GM18505 (cell line): Measurements from ENCODE around the gene KDM4C.

Experiments
- ATAC-seq: cut with Tn5 transposase; IDR thresholded peaks from one replicate; pipeline ENCODE4 v1.9.1; 2021; ENCODE audit not compliant: unreplicated experiment
- POLR2A ChIP-seq: IDR thresholded peaks from 4 replicates; pipeline ENCODE4 v1.6.1; 2011; ENCODE audit warnings: borderline replicate concordance; ENCODE audit not compliant: insufficient read depth, insufficient read length; ENCODE audit errors: extremely low read depth

KDM4C gene

DNA sequence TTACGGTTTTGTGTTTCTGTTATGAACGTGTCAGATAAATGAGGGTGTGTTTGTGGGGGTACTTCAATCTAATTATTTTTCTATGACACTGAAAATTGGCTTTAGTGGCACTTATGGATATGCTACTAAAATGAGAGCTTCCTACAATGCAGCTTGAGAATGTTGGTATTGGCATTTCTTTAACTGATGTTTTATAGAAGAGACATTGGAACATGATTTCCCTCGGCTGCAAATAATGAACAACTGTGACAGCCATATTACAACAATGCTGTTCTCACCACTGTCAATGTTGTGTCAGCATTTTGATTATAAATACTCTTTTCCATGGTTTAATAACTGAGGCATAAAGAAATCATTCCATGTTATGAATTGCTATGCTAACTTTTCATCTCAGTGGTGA lies 279.4 kb downstream of the KDM4C start:
- no peak for TF ChIP-seq POLR2A
- ATAC-seq = no peak

DNA sequence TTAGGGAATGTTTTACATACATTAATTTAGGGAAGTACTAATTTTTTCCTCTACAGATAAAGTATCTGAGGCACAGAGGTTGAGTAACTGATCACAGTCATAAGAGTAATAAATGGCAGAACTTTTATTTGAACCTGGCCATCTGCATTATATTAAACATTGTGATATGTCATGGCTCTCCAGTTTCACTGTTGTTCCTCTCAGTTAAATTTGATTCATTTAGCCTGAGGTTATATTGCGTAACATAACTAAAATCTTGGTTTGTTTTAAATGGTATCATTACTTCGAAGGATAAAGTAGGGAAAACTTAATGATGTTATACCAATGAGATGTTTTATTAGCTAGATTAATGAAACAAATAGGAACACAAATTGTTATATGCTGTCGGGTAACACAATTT lies 284.4 kb downstream of the KDM4C start:
- no peak for ATAC-seq
- no peak for TF ChIP-seq POLR2A

DNA sequence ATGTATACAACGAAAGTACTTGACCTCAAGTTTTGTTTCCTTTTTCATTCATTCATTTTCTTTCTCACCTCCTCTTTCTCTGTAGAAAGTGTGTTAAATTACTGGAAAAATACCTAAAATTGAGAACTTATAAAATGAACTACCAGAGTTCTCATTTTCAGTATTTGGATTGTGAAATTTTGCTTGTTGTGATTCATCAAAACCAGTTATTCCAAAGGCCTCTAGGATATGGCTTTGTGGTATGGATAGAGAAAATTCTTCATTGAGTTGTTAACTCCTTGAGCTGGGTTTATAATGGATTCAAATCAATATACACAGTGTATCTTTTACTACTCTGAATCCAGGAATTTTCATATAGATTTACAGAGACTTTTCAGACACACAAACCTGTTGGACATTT lies 287.6 kb downstream of the KDM4C start:
- no peak for ATAC-seq
- no peak for TF ChIP-seq POLR2A

DNA sequence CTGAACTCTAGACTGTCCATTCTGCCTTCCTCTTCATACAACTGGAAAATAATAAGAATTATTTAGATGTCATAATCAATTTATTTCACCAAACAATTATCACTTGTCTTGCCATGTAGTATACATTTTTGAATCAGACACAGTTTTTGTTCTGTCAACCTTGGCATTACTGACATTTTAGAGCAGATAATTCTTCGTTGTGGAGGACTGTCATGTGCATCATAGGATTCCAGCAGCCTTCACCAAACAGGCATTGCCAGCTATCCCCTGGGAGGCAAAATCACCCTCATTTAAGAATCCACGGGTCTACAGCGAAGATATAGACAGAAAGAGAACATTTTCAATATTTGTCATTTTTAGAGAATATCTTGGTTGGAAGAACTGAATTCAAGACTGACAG lies 293.9 kb downstream of the KDM4C start:
- TF ChIP-seq POLR2A = no peak
- ATAC-seq = no peak

DNA sequence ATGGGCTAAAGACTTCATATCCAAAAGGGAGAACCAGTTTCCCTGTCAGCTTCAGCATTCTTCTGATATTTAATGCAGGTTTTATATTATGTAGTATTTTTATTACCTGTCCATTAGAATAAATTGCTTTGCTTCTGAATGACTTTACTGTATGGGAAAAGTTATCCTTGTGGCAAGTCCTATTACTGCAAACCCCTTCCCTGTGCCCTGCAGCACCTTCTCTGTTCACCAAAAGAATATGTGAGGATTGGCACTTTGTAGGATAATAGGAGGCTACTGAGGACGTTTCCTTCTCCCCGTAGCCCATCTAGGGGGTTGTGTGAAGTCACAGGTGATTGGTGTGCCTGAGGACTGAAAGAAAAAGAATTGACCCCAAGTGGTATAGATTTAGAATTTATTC lies 296.1 kb downstream of the KDM4C start:
- ATAC-seq = no peak
- TF ChIP-seq POLR2A = no peak

DNA sequence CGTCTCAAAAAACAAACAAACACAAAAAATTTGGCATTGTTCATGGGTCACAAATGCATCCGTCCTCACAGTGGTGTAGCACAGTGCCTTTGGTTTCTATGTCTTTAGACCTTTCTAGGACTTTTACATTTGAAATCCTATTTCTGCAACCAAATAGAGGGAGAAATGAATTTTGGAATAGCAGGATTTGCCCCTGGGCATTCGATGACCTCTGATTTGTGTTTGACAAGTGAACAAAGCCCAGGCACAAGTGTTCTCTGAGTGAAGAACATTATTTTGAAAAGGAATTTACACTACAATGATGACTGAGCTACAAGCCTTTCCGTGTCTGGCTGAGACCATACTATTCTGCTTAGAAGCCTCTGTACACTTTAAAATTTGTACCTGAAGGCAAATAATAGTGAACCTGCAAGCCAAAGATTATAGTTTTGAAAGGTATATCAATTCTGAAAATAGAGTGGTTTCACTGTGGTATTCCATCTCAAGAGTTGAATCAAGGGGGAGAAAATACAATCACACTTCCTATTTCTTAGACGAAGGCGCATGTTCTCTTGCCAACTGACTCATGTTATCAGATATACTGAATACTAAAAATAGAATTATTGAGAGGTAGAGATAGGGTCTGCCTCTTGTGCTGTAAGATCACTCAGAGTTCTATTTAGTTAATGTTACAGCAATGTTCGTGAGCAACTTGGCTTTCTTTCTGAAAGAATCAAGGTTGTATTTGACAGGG lies 297.6 kb downstream of the KDM4C start:
- TF ChIP-seq POLR2A = no peak
- ATAC-seq = peak; percentile 55

DNA sequence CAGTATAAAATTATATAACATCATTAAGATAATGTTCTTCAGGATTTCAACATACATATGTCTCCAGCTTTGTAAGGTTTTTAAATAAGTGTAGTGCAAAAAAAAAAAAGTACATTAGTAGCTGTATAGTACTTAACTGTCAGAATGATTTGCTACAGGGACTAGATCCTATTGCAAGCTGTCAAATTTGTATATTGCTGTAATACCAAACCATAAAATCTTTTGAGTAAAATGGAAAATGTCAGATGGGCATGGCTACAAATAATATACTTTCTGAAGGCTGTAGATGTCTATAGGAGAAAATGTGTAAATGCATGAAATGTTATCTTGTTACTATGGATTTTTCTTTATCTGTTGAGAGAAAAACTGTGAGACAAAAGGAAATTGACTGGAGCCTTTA lies 298.5 kb downstream of the KDM4C start:
- TF ChIP-seq POLR2A = no peak
- no peak for ATAC-seq

DNA sequence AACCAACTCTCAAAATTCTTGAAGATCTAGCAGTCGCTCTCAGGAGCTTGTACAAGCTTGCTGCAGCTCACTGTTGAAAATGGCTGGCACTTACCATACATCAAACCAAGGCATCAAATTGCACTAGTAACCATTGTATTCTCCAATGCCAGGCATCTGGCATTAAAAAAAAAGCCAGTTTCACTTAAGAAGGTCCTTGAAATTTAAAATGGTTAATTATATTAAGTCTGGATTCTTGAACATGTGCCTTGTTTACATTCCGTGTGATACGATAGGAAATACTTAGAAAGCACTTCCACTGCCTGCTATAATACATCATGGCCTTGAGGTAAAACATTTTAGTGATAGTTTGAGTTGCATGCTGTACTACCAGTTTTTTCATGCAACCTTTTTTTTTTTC lies 300.7 kb downstream of the KDM4C start:
- ATAC-seq = no peak
- no peak for TF ChIP-seq POLR2A

DNA sequence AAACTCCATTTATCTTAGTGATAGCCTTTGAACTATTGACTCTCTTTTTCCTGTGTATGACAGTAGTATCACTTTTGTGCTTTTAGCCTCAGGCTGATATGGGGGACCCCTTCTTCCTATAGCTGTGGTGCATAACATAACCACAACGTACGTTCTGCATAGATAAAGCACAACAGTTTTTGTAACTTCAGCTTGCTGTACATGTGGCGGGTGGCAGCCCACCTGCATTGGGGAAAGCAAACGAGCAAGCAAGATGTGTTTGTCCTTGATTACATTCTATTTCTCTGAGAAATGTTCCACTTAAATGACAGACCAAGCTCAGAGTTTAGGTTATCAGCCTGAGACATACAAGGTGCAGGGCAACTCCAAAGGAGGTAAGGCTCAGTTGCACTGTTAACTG lies 309.4 kb downstream of the KDM4C start:
- no peak for ATAC-seq
- TF ChIP-seq POLR2A = no peak

DNA sequence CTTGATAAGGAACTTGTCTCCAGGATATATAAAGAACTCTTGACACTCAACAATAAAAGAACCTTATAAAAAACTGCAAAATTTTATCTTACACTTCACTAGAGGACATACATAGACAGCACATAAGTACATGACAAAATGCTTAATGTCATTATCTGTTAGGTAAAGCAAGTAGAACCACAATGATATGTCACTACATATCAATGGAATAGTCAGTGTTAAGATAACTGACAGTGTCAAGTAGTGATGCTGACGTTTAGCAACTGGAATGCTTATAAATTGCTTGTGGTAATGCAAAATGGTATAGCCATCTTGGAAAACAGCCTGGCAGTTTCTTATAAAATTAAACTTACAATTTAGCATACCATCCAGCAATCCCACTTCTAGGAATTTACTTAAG lies 314.1 kb downstream of the KDM4C start:
- ATAC-seq = no peak
- TF ChIP-seq POLR2A = no peak

DNA sequence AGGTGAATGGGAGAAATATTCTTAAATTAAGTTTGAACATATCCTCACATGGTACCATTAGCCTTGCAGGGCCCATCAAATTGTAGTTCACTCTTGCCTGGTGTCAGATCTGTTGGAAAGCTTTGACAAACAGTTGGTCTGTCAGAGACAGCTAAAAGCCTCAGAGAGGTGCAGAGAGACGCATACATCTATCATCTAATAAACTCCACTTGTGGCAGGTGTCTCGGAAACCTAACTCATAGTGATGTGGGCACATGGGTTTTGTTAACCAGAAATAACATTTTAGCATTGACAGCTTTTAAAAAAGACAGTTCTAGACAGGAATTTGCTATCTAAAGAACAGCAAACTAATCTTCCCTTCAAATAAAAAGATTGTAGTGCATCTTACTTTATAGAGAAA lies 315.9 kb downstream of the KDM4C start:
- TF ChIP-seq POLR2A = no peak
- no peak for ATAC-seq

DNA sequence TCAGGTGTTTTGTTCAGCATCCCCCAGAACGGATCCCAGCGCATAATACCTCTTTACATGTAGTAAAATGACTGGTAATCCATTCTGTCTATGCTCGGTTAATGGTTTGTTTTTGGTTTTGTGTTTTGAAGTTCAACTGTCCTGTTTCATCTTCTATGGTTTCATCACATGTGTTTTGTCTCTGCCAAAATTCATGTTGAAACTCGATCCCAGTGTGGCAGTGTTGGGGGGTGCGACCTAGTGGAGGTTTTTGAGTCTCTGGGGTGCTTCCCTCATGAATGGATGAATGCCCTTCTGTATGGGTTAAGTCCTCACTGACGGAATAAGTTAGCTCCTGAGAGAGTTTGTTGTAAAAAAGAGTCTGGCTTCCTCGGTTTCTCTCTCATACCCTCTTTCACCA lies 317.4 kb downstream of the KDM4C start:
- TF ChIP-seq POLR2A = no peak
- no peak for ATAC-seq

DNA sequence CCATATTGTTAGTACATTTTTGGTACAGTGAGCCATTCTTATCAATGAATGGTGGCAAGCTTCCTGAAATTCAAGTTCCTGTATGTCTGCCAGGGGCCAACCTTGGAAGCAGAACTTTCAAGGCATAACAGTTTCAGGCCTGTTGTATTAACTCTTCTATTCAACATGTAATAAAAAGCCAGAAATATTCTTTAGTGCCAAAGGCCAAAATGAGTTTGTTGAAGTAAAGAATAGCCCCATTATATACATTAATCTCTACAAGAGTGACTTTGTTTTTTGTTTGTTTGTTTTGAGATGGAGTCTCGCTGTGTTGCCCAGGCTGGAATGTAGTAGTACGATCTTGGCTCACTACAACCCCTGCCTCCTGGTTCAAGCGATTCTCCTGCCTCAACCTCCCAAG lies 321.3 kb downstream of the KDM4C start:
- no peak for ATAC-seq
- no peak for TF ChIP-seq POLR2A

DNA sequence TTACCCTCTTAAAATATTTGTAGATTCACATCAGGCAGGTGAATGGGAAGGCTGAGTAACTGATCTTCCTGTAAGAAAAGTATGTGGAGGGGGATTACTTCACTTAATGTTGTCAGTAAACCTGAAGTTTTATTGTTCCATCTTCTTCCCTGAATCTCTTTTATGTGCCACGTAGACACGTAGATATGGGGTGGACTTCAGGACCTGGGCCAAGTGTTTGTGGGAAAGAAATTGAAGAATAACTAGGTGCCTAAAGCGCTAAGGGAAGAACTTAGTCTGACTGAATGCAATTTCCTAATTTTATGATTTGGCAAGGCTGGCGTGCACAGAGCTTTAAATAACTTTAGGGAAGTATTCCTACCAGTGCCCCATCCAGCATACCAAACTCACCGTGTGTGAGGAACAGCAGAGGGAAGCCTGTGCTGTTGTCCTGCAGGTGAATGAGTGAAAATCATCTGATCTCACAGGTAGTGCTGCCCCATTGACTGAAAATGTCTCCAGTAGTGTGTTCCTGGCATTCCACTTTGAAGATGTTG lies 323.4 kb downstream of the KDM4C start:
- TF ChIP-seq POLR2A = no peak
- no peak for ATAC-seq

DNA sequence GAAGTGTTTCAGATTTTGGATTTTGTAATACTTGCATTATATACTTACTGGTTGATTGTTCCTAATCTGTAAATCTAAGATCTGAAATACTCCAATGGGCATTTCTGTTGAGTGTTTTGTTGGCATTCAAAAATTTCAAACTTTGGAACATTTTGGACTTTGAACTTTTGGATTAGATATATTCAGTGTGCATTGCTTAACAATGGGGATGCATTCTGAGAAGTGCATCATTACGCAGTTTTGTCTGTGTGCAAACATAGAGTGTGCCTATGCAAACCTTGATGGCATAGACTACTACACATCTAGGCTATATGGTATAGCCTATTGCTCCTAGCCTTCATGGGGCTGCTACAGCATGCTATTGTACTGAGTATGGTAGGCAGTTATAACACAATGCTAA lies 325.4 kb downstream of the KDM4C start:
- no peak for TF ChIP-seq POLR2A
- ATAC-seq = no peak

DNA sequence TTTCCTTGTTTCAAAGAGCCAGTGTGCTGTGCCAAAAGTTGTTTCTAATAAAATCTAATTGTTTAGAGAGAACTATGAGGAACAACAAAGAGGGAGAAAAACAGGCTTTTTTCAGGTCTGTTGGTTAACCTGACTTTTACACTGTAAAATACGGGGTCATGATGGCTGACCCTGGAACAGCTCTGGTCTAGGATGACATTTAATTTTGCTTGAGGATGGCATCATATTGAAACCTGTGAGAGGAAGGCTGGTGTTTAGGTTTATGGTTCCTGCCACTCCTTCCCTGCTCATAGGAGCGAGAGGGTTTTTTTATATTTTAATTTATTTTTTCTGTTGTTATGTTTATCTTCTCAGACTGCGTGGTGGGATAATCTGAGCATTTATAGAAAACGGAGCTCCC lies 327.6 kb downstream of the KDM4C start:
- TF ChIP-seq POLR2A = no peak
- ATAC-seq = no peak

DNA sequence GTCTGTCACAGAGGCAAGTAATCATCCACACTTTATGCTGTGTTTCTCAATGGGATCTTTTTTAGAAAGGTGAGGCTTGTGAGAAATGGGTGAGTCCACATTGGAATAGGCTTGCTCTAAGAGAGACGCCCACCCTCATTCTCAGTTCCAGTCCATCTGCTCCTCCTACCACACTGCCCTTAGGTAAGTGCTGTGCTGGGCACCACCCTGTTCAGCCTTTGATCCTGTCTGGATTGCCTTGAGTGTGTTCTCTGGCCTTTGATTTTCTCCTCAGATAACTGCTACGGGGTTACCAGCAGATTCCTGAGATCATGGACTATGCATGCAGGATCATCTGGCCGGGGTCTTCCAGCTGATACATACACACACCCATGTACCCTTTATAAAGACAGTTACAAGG lies 328.6 kb downstream of the KDM4C start:
- TF ChIP-seq POLR2A = no peak
- ATAC-seq = no peak
